Esophagus muscularis mucosa (tissue), 4 donors: ENCODE results near the gene SLC39A13.

ENCODE experiments used
- CTCF ChIP-seq, 3 experiments: fragments of 200-600 bp in 2 of 3; fragments of 450-650 bp in 1 of 3; sonication (generic) in 2 of 3; IDR thresholded peaks; one replicate each; pipeline ENCODE4 v1.5.1; 2017 to 2019; ENCODE audit warnings: antibody characterized with exemption in 3 of 3, mild to moderate bottlenecking in 2 of 3, moderate library complexity in 1 of 3
- EP300 ChIP-seq: sonication (generic); formaldehyde crosslinking; IDR thresholded peaks from one replicate; pipeline ENCODE4 v1.6.1; 2017; ENCODE audit warnings: antibody characterized with exemption
- POLR2A ChIP-seq: fragments of 450-650 bp; IDR thresholded peaks from one replicate; pipeline ENCODE4 v1.6.1; 2017; ENCODE audit warnings: antibody characterized with exemption, moderate library complexity, mild to moderate bottlenecking, low read depth
- POLR2AphosphoS5 ChIP-seq, 2 donors: sonication (generic); formaldehyde crosslinking; IDR thresholded peaks; one replicate each; pipeline ENCODE4 v1.6.1; 2017; ENCODE audit warnings: antibody characterized with exemption in 2 of 2

GRCh38 chr11:47438721-47439120 is 30.3 kb downstream of the SLC39A13 start:
- TF ChIP-seq CTCF (IDR thresholded peaks at IDR 0.05) (no peak), POLR2AphosphoS5 (IDR thresholded peaks at IDR 0.05) (no peak), POLR2A (no peak), EP300 (no peak)
